NCI-H446 treated with DMSO at 0.1 percent for 48 hours (cell line): ENCODE results near the gene SEC14L2.
"Not testable (repeated sequence)": the region's sequence is repeated elsewhere in the genome, so short reads cannot be mapped to it uniquely, and the experiment has no call there.

ENCODE experiments used
- DNase-seq: peaks from one replicate; lab custom pipeline; 2025; lab: John Stamatoyannopoulos, UW

The SEC14L2 gene

GRCh38 chr22:30455075-30455840 lies 58.4 kb downstream of the SEC14L2 start:
- no peak for DNase-seq

DNA sequence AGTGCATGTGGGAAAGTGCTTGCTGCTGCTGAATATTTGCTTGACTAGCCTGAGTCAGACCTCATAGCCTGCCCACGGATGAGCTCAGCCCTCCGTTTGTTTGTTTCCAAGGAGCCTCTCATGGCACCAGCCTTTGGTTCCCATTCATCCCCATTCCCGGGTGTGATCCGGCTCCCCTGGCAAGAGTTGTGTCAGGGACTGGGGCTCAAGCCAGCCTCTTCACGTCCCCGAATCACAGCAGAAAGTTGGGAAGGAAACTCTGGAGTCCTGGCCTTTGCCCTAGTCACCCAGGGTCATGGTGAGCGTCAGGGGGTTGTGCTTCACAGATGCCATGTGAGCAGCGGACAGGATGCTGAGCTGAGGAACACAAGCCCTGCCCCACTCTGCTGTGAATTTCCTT lies 61.2 kb downstream of the SEC14L2 start:
- DNase-seq, result no peak

DNA sequence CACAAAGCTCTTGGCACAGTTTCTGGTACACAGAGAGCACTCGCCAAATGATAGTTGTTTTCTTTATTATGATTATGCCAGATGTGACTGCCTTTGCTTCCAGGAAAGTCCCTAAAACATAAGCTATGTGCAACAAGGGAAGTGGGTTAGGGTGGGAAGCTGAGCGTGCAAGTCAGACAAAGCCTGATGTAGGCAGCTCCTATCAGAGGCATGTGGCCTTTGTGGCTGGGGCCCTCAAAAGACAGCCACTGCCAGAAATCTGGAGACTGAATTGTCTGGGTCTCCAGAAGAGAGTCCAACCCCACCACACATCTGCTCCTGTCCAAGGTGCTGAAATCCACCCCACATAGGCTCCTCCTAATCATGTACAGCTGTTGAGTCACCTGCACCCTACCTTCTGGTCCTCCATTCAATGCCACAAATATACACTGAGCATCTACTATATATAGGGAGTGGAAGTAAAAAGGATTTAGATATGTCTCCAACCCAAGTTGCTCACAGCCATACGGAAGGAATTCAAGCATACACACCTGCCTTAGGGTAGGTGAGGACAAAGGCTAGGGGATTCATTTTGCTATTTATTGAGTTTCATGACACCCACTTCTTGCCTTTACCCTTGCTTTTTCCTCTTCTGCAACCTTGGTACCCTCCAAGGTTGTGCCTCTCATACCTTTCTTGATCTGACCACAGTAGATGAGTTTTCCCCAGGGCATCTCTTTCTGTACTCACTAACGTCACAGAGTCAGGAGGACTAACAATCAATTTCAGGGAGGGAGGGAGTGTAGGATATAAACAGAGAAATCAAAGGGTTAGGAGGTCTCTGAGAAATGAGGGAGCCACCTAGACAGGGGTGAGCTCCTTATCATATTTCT lies 62.6 kb downstream of the SEC14L2 start:
- DNase-seq, result no peak

DNA sequence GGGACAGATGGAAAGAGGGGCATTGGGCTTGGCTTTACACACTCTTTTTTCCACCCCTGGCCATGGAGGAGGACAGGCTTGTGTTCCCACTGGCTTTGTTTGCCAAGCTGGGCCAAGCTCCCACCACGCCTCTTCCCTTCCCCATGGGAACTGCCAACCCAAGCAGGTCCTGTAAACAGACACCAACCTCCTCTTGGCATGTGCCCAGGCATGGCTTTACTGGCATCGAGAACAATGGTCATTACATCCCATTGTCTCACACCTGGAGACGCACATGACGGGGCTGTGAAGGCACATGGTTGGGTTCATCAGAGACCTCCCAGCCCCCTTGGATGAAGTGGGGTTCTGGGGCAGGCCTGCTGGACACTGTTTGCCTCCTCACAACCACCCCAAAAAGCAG lies 63.3 kb downstream of the SEC14L2 start:
- DNase-seq, result no peak

DNA sequence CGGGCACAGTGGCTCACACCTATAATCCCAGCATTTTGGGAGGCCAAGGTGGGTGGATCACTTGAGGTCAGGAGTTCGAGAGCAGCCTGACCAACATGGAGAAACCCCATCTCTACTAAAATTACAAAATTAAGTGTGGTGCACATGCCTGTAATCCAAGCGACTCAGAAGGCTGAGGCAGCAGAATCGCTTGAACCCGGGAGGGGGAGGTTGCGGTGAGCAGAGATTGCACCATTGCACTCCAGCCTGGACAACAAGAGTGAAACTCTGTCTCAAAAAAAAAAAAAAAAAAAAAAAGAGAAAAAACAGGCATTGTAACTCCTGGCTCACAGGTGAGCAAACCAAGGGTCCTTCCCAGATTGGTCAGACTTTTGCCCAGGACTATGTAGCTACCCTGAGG lies 63.7 kb downstream of the SEC14L2 start:
- not testable (repeated sequence) for DNase-seq

DNA sequence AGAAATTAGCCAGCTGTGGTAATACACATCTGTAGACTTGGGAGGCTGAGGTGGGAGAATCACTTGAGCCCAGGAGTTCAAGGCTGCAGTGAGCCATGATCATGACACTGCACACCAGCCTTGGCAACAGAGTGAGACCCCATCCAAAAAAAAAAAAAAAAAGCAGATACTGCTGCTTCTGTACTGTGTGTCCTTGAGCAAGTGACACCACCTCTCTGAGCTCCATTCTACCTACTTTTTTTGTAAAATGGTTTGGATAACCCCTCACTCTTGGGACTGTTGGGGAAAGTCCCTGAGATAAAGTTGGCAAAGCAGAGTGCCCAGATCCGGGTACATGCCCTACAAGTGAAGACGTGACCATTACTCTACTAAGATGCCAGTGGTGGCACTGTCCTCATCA lies 72.3 kb downstream of the SEC14L2 start:
- no peak for DNase-seq

DNA sequence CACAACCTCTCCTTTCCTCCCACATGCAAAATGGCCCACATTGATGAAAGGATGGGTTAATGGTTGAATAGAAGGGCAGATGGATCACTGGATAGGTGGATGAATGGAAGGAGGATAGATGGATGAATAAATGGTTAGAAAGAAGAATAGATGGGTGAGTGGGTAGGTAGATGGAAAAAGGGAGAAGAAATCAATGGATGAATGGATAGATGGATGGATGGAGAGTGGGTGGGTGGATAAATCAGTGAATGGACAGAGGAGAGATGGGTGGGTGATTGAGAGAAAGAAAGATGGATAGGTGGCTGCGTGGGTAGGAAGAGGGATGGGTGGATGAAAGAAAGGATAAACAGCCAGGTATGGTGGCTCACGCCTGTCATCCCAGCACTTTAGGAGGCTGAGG lies 73.8 kb downstream of the SEC14L2 start:
- DNase-seq, result no peak

DNA sequence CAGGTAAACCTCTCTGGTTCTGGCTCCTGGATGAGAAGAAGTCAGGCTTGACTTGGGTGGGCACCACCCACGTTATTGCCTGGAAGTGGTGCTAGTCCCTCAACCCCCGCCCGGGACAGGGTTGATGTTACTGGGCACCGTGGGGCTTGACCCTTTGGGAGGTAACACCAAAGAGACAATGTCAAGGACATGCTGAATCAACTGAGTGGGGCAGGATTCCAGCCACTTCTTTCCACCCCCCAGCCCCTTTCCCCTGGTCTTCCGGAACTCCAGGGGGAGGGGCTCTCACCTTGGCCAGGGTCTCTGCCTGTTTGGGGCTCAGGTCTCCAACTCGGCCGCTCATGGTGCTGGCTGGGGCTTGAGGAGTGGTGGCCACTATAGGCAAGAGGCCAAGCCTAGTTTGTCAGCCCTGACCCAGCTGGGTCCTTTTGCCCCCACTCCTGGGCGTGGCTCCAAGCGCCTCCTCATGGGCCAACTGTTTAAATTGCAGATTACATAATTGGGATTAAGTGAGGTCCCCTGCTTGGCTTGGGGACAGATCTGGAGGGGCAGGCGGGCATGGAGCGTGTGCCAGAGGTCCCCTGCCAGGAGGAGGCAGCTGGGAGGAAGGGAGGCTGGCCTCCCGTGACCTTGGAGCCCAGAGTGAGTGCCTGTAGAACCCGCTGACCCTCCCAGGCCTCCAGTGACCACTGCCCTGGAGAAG lies 74.9 kb downstream of the SEC14L2 start, which contains the start of gene SEC14L3:
TSS of gene SEC14L3 (minus strand) at position 402 of the 703 bp plus-strand sequence. CDS start at position 343, 59 bp downstream.
- no peak for DNase-seq

DNA sequence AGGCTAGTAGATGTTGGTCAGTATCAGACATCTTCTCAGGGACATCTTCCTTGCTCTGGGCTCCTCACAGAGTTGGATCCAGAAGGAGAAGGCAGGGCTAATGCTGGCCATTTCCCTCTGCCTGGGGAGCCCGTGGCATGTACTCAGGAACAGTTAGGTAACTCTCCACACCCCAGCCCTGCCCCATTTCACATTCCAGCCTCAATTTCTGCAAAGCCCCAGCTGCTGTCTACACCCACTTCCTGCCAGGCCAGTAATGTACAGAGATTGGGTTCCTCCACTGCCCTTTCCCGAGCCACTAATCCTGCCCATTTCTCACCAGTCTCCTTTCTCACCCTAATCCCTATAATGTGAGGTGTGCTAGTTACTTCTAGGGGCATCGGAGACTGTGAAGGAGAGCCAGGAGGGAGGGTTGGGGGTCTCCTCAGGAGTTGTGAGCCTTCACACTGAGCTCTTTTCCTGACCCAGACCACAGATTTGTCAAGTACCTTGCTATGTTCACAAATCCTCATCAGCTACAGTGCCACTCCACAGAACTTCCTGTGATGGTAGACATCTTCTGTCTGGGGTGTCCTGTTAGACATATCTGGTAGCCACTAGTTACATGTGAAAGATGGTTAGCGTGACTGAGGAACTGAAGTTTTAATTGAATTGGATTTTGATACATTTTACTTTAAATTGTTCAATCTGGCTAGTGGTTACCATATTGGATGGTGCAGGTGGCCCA lies 76.3 kb downstream of the SEC14L2 start:
- no peak for DNase-seq

GRCh38 chr22:30474121-30474520 lies 77.3 kb downstream of the SEC14L2 start:
- DNase-seq, result no peak
